ENCODE results near the gene CCND1.

GRCh38 chr11:69663326-69663725 is 22.4 kb downstream of the CCND1 start:
- TF ChIP-seq CTCF (IDR thresholded peaks at IDR 0.05; ENCODE audit: poor library complexity) (no peak), EZH2phosphoT487 (IDR thresholded peaks at IDR 0.05; ENCODE audit: low read depth, severe bottlenecking, unreplicated experiment) (no peak), EZH2 (IDR thresholded peaks at IDR 0.05; ENCODE audit: borderline replicate concordance) (no peak)

All from hepatocyte (in vitro differentiated cells).